HG02571 (cell line): ENCODE measurements around the gene NNAT.

Experiments
- ATAC-seq: cut with Tn5 transposase; IDR thresholded peaks from one replicate; pipeline ENCODE4 v1.9.1; 2021; ENCODE audit warnings: mild to moderate bottlenecking, moderate library complexity; ENCODE audit not compliant: unreplicated experiment

NNAT gene

GRCh38 chr20:37523012-37523391 lies 2.0 kb downstream of the NNAT start:
- ATAC-seq = no peak

DNA sequence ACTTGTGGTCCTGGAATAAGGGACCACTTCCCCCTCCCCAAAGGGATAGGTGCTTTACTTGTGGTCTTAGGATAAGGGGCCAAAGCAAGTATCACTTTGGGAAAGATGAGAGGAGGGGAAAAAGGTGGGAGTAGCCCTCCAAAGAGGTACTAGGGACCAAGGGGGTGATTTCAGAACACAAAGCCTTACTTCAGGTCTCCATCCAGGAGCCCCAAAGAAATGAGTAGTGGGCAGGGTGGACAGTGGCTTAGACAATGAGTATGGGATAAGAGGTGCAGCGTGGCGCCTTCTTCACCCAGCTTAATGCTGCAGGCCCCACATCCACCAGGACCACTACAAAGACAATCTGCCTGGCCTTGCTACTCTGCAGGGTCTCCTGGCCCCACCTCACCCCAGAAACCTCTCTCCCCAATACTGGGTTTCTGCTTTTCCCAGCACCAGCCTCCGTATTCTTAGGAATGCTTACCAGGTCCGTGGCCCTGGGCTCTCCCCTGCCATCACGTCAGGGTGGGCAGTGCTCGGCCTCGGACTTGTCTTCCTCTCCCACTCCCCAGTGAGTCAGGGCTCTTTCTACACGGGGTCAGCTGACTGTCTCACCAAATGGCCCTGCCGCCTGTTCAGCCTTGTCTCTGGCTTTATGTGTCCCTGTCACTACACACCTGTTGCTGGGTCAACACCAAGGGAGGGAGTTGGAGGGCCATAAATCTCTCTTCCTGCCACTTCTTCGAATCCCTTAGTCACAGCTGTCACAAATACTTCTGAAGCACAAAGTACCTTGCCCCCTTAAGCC lies 3.1 kb downstream of the NNAT start:
- ATAC-seq = no peak

GRCh38 chr20:37524859-37525708 lies 4.0 kb downstream of the NNAT start:
- no peak for ATAC-seq

DNA sequence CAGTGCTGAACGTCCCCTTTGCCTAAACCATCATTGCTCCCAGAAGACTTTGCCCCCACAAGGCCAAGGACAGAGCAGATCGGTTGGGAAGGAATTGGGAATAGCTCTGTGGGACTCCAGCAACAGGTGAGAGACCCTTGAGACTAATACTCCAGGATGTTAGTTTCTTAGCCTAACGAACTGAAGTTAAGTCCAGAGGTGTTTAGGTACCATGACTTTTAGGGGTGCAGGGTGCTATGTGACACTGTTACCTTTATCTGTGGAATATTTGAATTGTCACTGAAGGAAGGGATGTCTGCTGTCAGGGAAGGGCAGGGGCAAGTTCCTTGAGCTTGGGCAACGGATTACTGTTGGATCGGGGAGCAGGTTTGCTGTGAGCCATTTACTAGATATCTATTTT lies 4.8 kb downstream of the NNAT start:
- ATAC-seq = no peak

DNA sequence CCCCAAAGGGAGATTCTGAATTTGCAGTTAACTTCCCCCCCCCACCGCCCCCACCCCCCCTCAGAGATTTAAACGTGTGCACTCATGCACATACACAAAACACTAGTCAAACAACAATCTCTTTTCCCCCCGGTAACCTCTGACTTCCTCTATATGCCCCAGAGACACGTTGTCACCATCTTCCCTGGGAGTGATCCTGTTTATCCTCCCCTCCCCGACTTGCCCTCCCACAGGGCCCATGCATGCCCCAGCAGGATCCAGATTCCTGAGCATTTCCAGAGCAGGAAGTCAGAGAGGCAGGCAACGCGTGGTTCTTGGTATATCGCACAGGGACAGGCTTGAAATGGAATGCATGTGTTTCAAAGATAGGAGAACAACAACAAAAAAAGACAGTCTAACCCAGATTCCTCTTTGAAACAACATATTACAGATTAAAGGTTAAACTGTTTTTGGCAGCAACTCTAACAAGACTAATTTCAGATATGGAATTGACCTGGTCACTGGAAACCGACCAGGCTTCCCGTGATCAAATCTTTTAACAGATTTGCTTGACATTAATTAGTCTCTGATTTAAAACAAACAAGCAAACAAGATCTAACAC lies 5.3 kb downstream of the NNAT start:
- ATAC-seq = no peak

DNA sequence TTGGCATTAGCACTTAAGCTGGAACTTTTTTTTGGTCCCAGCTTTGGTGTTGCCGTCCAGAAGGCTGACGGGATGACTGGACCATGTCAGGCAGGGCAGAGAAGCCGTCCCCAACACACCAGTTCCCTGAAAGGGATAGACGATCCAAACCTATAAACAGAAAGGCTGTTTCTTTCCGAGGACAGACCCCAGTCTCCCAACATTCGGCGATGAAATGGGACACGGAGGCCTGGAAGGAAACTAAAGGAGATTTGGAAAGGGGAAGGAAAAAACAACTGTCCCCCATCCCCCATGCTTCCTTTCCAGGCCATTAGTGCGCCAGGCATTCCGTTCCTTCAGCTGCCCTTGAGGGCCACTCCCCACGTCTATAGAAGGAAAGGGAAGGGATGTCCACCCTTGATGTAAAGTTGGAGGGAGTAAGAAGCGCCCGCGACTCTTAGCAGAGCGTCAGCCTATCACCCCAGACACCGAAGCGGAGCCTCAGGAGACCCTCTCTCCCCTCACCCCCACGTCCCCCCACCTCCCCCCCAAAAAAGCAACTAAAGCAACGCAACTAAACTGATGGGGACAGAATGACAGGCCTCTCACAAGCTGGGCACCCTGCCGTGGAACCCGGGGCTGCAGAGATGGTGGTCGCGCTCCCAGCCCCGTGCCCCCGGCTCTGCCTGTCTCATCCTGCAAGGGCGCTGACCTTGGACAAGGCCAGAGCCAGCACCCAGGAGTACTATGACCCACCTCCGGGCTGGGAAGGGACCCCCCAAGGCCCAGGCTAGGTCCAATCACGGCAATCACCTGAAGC lies 6.0 kb downstream of the NNAT start:
- no peak for ATAC-seq

DNA sequence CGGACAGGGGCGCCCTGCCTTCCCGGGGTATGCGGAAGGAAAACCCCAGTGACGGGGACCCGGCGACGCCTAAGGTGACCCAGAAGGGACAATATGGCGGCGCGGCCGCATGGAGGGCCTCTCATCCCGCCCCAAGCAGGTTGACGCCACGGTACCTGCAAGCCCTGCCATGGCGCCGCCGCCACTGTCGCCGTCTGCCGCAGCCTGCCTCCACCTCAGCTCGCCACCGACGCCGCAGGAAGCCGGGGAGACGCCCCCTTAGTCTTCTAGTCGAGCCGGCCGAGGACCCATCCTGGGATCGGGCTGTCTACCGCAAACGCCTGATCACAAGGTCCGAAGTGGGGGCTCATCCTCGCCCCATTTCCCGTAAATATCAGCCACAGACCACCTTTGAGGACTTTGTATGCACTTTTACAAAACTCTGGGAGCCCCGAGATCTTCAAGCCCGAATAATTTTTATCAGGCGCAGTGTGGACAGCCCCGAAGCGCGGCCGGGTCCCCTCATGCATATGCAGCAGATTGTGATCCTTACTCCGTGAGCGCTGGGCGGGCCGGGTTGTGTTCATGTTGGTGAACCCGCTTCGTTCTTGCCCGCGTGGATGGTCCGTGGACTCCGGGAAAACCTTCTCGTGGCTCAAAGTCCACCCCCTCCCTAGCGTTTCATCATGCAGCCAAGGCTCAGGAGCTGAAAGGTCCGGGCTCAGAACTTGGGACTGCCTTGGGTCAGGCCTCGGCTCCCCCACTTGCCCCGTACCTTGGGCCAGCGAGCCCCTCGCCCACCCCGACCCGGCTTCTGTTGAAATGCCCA lies 6.8 kb downstream of the NNAT start, which contains the start of gene BLCAP:
Gene BLCAP, minus strand, starts transcription at position 239 of the 808 bp plus-strand sequence. CDS start 8,702 bp downstream, outside the sequence.
- ATAC-seq = peak; percentile 68

DNA sequence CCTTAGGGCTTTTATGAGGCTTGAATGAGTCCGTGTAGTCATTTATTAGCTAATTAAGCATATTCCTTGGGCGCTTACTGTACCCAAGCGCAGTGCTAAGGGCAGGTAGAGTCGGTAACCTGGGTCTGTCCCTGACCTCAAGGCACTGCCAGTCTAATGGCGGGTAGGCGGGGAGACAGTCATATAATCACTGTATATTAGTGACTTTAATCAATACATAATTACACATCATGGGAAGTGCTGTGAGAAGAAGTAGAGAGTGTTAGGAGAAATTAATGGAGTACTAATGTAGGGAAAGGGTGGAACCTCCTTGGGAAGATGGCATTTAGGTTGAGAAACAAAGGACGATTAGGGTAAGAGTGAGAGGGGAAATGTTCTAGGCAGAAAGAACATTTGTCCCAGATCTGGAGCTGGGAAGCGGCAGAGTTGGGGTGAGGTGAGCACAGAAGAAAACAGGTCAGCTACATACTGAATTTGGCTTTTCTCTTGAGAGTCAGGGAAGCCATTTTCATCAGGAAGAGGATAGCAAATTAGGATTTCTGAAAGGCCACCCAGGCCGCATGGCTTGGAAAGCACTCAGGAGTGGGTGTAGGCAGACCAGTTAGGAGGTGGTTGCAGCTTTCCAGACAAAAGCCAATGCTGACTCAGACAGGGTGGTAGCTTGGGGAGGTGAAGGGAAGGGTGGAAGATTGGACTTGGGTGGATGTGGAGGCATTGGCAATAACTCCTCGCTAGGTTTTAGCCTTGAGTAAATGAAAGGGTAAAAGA lies 7.6 kb downstream of the NNAT start:
- ATAC-seq = no peak

GRCh38 chr20:37529214-37529967 lies 8.3 kb downstream of the NNAT start:
- ATAC-seq = no peak

- ATAC-seq = no peak
Measured at GRCh38 chr20:37529968-37530600, 9.0 kb downstream of the NNAT start.

DNA sequence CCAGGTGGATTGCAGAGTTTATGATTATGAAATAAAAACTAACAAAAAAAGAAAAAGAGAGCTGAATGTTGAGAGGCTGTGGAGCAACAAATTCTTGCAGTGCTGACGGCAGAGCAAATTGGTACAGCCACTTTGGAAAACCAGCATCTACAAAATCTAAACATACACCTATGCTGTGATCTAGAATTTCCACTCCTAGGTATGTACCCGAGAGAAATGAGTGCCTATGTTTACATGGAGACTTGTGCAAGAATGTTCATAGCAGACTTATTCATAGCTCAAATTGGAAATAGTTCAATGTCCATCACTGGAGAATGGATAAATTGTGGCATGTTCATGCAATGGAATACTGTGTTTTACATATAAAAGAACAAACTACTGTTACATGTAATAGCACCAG lies 9.6 kb downstream of the NNAT start:
- ATAC-seq = no peak

- no peak for ATAC-seq
Measured at GRCh38 chr20:37531856-37532255, 10.8 kb downstream of the NNAT start.

DNA sequence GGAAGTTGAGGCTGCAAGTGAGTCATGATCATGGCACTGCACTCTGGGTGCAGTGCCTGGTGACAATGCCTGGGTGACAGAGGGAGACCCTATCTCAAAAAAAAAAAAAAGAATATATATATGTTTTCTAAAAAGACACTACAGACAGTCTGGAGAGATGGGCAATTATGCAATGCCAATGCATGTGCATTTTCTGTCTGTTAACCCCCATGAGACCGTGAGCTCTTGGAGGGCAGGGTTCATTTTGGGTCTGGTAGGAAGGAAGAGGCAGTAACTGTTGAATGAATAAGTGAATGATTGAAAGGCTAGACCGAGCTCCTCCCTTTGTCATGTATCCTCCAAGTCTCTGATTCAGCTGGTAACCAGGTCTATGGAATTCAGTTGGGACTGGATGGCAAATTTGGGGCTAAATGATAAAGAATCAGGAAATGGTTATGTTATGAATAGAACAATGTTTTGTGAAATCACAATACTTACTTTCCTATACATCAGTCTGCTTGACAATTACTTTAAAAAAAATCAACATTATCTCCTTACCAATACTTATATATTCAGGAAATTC lies 12.2 kb downstream of the NNAT start:
- ATAC-seq = no peak

DNA sequence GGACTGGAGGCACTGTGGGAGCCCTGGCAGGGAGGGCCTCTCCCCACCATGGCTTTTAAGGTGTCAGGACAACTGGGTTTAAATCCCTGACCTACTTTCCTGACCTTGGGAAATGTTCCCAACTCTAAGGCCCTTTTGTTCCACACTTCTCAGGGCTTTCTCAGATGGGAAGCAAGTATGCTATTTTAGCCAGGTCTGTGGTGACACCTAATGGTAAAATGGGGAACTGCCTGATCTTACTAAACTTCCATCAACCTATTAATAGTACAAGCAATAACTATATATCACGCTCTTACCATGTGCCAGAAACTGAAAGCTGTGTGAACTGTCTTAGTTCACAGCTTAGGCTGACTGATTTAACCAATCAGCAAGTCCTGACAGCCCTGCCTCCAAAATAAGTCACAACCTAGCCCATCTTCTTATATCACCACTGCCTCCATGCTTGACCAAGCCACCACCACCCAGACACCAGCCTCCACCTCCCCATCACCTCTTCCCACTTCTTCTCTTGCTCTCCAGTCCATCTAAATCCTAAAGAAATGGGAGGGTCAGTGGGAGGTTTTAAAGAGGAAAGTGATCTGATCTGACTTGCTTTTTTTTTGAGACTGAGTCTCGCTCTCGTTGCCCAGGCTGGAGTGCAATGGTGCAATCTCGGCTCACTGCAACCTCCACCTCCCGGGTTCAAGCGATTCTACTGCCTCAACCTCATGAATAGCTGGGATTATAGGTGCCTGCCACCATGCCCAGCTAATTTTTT lies 13.5 kb downstream of the NNAT start:
- ATAC-seq = peak; percentile 60

DNA sequence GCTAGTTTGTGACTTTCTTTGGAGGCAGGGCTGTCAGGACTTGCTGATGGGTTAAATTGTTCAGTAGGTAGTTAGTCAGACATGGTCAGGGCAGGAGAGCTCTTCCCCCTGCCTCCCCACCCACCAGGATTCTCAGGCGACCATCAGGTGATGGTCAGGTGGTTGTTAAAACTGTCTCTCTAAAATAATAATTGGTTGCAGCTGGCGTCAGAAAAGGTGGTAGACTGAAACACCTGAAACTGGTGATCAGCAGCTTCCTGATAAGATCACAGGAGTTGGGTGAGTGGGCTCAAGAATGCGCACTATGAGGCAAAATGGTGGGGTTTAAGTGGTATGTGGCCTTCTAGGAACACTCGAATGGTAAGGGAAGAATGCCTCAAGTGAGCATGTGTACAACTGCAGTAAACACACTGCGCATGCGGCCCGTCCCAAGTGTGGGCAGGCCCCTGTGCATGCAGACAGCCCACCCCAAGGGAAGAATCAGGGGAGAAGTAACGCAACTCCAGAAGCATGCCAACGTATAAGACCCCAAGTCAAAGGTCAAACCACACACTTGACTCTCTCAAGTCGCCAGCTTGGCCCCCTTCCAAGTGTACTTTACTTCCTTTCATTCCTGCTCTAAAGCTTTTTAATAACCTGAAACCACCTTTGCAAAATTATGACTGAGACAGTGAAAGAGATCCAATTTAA lies 14.5 kb downstream of the NNAT start:
- no peak for ATAC-seq

DNA sequence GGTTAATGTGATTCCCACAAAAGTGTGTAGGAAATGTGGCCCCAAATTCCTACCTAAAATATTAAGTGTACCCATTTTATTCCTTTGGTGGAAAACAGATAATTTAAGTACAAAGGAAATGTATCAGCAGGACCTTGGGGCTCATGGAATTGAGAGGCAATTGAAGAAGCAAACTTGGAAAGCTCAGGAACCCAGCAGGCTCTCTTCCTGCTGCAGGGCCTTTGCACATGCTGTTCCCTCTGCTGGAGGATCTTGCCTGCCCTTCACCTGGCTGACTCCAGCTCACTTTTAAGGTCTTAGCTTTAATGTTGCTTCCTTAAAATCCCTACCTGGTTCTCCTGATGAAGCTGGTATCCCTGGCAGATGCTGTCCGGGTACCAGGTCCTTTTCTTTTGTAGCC lies 16.5 kb downstream of the NNAT start:
- ATAC-seq = no peak
